GM18511 (cell line): ENCODE measurements around the gene FBLN2.

ENCODE experiments used
- ATAC-seq: cut with Tn5 transposase; IDR thresholded peaks from one replicate; pipeline ENCODE4 v1.9.1; 2021; ENCODE audit warnings: mild to moderate bottlenecking, moderate library complexity; ENCODE audit not compliant: unreplicated experiment

Gene FBLN2

DNA sequence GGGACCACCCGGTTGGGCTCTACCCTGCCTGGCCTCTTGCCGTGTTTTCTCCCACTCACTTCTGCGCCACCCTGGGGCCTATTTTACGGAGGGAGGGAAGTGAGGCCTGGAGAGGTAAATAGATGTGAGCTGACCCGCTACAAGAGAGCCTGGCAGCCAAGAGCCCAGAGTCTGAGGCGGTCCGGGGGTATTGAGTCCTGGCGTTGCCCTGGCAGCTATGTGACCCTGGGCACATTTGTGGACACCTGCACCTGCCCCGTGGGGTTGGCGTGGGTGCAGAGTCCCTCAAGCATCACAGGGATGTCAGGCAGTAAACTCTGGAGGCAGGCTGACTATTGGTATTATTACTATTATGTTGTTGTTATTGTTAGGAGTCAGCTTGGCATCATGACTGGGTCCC lies 85.7 kb downstream of the FBLN2 start:
- ATAC-seq = no peak

DNA sequence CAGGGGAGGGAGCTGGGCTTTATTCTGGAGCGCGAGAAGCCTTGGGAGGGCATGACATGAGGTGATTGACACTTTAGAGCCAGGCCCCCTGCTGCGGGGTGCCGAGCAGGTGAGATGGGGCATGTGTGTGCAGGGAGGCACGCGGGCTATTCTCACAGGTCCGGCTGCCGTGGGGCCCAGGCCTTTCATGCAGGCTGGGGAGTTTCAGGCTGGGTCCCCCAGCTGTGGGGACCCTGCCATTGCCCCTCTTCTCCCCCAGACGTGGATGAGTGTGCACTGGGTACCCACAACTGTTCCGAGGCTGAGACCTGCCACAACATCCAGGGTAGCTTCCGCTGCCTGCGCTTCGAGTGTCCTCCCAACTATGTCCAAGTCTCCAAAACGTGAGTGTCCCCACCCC lies 87.3 kb downstream of the FBLN2 start:
- ATAC-seq = no peak

DNA sequence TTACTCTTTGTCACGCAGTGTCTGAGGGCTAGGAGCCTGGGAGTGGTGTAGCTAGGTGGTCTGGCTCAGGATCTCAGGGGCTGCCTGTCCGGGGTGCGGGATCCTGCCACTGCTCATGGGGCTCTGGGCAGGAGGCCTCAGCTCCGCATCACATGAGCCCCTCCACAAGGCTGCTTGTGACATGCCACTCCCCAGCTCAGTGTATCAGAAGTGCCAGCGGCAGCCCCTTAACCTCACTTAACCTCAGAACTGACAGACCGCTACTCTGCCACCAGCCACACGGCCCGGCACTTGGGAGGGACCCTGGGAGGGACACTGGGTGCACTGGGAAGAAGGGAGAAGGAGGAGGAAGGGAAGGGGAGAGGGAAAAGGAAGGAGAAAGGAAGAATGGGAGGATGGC lies 87.9 kb downstream of the FBLN2 start:
- ATAC-seq = no peak

DNA sequence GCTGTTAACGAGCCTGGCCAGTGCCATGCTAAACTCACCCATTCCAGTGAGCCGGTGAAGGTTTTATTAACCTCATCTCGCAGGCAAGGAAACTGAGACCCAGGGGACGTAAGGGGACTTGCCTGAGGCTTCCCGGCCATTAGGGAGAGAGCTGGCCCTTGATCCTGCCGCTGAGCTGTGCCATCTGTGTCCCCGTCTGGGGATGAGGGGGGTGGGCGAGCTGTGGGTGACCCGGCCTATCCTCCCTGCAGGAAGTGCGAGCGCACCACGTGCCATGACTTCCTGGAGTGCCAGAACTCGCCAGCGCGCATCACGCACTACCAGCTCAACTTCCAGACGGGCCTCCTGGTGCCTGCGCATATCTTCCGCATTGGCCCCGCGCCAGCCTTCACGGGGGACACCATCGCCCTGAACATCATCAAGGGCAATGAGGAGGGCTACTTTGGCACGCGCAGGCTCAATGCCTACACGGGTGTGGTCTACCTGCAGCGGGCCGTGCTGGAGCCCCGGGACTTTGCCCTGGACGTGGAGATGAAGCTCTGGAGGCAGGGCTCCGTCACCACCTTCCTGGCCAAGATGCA lies 88.5 kb downstream of the FBLN2 start:
- no peak for ATAC-seq

DNA sequence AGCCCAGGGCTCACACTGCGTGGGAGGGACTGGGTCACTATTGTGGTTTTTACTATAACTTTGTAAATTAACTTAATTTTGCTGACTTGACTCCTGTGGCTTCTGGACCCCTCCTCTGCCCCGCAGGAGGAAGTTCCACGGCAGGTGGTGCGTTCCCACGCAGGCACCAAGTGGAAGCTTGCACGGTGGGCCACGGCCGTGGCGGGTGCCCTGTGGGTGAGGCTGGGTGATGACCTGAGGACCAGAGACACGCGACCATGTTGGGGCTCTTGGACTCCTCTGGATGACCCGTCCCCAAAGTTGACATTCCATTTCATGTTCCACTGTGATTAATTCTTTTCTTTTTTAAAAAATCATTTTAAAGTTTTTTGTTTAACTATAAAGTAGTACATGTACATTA lies 89.0 kb downstream of the FBLN2 start:
- no peak for ATAC-seq

DNA sequence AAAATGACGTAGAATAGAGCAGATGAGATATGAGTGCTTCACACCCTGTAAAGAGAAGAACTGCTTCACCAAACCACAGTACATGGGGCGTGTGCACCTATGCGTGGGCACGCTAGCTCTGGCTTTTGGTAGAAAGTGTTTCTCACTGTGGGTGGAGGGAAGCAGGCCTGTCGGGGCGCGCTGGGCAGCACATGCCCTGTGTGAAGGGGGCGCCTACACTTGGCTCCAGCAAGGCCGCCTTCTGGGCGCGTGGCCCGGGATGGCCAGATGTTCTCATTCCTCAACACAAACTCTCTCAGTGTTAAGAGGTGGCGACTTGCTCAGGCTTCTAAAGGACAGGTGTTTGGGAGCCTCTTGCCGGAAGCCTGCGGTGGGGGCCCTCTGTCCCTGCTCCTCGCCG lies 90.0 kb downstream of the FBLN2 start:
- ATAC-seq = no peak

DNA sequence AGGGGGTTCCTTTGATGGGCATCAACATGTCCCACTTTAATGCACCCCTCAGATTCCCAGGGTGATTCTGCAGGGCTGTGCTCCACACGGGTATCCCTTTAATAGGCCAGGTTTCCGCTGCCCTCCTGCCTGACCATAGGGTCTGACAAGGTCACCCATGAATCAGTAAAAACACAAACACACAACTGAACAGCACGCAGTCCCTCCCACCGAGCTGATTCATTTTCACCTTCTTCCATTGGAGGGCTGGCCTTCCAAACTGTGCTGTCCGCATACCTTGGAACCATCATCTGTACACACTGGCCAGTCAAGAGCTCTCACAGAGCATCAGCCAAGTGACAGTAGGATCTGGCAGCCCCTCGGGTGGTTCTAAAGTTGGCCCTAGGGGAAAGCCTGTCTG lies 93.7 kb downstream of the FBLN2 start:
- ATAC-seq = no peak

DNA sequence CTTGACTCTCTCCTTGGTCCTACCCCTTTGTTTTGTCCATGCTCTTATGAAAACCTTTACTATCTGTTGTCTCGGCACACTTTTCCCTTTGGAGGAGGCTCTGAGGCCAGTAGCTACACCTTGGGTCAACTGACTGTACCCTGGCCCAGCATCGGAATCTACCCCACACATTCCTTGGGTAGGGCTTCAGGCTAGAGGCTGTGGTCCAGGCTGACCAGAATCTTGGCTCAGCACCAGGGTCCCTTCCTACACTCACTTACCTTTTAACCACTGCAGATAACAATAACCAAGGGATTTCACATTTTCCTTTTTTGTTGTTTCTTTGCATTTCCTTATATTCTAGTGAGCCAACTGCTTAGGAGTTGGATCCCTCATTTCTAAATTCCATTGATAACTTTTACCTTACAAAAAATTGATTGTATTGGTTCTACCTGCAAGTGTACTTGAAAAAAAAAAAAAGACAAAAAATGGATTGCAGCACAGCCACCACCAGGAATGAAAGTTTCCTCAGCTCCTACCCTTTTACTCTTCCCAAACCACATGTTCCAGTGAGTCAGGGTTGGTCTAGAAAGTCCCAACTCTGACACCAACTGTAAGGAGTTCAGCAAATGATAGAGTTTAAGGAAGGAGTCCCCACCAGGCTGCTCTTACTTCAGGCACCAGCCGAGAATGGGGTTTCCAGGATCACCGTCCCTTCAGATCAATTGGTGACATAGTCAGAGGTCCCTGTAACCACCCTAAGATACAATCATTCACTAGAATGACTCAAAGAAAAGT lies 95.6 kb downstream of the FBLN2 start:
- ATAC-seq = no peak

DNA sequence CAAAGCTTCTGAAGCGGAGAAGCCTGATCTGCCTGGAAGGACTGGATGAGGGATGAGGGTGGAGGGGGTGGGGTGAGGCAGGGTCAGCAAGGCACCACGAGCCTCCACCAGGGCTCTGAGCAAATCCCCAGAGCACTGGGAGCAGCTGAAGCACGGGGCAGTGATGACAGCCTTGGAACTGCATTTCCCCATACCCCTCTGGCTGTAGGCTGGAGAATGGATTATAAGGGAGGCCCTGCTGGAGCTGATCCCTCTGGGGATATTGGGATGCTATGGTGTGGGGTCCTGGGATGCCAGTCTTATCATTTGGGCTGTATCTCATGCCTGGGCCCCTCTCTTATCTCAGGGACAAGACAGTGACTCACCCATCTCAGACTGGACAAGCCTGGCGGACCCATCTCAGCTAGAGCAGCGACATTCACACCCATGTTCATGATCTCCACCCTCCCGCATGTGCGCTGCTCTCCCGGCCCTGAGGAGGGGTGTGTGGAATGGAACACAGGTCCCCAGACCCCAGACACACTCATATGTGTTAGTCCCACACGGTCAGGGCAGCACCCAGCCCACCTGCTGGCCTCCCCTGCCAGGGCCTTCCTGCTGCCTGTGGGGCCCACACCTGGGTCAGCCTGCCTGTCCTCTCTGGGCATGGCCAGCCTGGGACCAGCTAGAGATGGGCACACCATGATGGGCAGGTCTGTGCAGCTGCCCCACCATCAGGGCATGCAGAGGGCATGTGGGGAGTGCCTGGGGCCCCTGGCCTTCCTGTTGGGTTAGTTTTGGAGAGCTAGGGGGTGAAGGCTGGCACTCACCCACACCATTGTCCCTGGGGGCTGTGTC lies 97.1 kb downstream of the FBLN2 start:
- no peak for ATAC-seq

DNA sequence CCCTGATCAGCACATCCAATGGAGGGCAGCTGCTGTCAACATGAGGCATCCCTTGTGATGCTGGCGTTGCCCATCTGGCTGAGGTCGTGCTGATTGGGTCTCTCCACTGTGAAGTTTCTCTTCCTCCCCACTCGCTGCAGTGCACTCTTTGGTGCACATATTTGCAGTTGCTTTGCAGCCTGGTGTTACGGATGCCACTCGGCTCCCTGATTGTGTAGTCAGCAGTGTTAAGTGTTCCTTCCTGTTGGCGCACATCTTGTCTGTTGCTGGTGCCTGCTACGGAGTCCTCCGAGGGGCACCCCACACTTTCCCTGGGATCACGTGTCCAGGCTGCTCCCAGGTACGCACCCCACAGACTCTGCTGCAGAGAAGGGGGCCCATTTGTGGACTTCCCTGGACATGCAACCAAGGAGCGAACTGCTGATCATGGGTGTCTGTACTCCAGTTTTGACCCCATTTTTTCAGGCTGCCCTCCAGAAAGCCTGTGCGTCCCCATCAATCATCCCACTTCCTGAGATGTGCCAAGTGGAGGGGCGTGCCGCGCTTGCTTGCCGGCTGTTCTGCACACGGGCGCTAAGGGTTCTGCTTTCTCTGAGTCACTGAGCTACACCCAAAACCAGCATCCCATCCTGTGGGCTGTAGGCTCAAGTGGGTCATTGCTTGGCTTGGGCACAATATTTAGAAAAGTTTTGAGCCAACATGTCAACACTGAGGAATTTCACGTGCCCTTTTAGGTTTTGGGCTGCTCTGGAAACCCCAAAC lies 98.6 kb downstream of the FBLN2 start:
- no peak for ATAC-seq

DNA sequence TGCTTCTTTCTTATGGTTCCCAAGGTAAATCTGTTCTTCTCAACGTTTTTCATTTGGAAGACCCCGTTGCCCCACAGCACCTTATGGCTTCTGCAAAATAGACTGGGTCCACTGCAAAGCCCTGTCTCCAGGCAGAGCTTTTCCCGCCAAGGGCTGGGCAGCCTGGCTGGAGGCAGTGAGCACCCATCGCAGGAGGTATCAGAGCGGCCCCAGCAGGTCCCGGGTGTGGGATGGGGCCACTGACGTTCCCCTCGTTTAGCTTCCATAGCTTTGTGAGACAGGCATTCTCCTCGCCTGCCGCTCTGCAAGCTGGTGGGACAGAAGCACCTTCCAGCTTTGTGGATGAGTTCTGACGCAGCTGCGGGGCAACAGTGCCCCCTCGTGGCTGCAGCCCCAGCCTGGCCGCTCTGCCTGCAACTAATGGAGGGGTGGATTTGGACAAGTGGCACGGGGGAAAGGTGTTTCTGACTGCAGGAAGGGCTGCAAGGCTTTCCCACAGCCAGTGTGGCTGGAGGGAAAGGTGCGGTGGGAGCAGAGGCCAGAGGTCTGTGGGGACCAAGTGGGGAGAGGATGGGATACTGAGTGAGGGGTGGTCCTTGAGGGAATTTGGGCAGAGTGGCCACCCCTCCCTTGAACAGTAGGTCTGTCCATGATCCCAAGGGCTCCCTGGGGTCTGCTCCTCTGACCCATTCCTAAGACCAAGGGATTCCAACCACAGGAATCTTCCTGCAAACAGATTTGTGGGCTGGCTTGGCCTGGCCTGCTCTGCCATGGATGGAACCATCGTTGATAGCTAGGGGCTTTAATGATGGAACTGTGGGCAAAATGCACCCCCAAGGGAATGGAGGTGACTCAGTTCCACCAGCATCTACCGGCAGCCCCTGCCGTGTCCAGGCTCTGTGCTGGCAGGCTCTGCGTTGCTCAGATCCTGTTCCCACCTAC lies 99.4 kb downstream of the FBLN2 start:
- ATAC-seq = peak; percentile 70

DNA sequence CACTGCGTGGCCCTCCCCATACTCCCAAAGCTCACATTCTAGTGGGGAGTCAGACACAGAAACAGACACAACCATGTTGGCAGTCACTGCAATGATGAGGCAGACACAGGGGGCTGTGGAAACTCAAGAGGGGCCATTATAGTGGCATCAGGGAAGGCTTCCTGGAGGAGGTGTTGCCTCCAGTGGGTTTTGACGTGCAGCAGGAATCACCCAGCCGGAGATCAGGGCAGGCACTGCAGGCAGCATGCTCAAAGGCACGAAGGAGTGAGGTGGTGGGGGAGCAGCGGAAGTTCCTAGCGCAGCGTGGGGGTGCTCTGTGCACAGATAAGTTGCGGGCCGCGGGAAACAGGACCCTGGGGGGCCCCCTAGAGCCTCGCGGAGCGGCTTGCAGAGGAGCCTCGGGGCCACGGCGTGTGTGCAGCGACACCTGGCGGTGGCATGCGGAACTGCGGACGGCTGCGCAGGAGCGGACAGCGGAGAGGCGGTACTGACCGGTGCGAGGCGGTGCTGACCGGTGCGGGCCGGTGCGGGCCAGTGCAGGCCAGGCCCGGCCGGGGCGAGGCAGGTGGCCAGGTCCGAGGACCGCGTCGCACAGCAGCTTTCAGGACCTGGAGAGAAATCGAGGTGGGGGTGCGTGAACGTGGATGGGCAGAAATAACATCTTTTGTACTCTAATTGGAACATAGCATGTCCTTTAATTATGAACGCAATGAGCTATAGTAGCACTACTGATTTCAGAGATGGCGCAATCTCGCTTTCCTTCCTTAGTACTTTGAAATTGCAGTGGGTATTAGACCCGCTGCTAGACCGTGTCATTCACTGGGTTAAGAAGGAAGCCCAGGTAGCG lies 101.5 kb downstream of the FBLN2 start:
- peak; percentile 64 for ATAC-seq

DNA sequence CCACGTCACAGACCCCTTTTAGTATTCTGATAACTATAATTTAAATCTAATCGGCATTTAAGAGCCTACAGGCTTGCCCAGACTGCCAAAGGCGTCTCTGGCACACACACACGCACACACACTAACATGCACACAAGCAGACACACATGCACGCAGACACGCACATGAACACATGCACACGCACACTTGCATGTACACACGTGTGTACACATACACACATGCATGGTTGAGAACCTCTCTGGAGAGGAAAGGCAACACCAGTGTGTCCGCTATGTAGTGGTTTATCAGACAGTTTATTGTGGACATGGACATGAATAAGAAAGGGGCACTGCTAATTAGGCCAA lies 102.1 kb downstream of the FBLN2 start:
- ATAC-seq = no peak

DNA sequence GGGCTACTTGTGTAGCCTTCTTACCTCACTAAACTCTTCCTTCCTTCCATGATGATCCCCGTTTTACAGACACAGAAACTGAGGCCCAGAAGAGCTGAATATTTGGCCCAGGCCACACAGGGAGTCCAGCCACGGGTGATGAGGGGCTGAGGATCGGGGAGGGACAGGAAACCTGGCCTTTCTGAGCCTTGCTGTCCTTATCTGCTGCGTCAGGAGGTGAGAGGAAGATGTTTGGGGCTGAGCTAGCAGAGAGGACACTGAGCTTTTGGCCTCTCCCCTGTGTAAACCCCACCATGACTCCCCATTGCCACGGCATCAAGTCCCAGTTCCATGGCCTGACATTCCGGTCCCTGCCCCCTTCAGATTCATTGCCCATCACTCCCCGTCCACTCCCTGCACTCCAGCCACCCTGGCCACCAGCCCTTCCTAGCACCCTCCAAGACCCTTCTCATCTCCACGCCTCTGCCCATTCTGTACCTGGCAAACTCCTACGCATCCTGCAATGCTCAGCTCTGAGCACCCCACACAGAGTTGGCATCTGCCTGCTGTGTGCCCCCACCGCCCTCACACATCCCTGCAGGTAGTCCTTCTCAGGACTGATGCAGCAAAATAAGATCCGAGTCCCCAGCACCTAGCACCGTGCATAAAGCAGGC lies 103.0 kb downstream of the FBLN2 start:
- ATAC-seq = no peak

DNA sequence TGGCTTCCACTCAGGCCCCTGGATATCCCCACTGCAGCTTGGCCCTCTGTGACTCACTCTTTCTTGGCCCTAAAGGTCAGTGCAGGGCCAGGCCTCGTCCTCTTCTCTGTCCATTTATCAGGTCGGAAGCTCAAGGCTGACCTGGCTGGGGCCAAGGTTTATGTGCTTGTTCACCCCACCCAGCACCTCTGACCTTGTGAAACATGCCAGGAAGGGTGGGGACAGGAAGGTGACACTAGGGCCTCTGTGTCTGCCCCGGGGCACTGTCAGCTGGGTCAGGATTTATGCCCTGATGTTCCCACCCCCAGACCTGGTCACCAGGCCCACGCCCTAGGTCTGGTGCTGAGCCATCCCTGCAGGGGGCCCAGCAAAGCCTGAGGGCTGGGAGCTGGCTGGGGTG lies 103.8 kb downstream of the FBLN2 start:
- no peak for ATAC-seq

DNA sequence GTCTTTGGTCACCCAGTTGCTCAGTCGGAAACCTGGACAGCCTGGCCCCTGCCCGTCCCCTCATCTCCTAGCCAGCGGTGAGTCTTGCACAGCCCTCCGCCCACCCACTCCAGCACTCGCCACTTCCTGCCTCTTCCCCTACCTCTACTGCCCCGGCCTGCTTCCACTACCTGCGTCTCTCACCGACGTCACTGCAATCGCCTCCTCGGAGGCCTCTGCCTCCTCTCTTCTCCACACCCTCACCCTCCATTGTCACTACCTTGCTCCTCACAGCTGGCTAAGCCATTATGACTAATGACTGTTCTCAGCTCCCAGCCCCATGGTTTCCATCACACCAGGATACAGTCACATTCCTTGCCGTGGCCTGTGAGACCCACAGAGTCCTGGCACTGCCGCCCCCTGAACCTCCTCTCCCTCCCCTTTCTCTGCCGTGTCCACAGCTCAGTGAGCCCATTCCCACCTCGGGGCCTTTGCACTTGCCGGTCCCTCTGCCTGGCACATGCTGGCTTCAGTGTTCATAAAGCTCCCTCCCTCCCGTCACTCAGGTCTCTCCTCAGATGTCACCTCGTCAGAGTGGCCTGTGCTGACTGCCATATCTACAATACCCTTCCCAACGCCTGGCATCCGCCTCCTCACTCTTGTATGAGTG lies 104.8 kb downstream of the FBLN2 start:
- no peak for ATAC-seq

DNA sequence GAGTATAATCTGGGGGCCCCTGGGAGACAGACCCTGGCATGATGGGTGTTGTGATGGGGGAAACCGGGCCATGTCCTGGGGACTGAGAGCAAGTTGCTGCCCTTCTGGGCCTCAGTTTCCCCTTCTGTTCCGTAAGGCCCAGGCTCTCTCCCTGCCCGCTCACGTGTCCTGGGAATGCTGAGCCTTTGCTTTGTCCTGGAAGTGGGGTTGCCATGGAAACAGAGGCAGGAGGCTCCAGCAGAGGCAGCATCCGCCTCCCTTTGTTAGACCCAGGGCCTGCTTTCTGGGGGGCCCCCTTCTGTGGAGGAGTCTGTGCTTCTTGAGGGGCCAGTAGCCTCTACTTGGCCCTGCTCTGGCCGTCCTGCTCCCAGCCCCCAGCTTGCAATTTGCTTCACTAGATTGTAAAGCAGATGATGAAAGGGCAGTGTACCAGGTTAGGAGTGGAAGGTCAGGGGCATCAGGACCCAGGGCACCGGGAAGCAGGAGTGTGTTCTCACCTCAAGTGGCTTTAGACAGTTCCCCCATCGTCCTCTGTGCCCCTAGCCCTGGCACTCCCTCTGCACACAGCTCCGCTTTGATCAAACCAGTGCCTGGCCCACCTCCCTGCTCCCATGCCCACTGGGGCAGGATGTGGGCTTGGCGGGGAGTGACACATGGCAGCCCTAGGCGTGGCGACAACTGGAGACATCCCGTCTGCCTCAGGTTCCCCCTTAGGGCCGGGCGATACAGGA lies 105.6 kb downstream of the FBLN2 start:
- no peak for ATAC-seq
